CD4-positive, alpha-beta T cell (primary cell): ENCODE results near the gene ACADS. TPM values are rescaled to one million over a fixed set of nuclear protein-coding genes. Genes with fewer than 3 reads are reported as not detected.

Experiments used
- ATAC-seq: fragments of 200-7000 bp; cut with Tn5 transposase; one replicate; pipeline ENCODE4 v1.10.0; 2022; ENCODE audit warnings: mild to moderate bottlenecking; ENCODE audit not compliant: poor library complexity
- CTCF ChIA-PET: fragments of 350-600 bp; sonication (Branson Sonifier 250); formaldehyde crosslinking; loops from one replicate; lab custom pipeline; 2021; ENCODE audit warnings: antibody characterized with exemption, inconsistent platforms; lab: Charles Lee
- POLR2A ChIA-PET: fragments of 350-600 bp; sonication (Branson Sonifier 250); formaldehyde crosslinking; loops from one replicate; lab custom pipeline; 2021; ENCODE audit warnings: antibody characterized with exemption, inconsistent platforms; lab: Charles Lee
- DNase-seq, 14 experiments: peaks; one replicate each; pipeline ENCODE4 v3.0.0-alpha.2; 2013 to 2020; ENCODE audit warnings: mixed read lengths in 2 of 14
- H3K27ac ChIP-seq, 2 donors: one replicate each; pipeline versions ENCODE4 v1.5.1 to v1.7.0; 2013; ENCODE audit warnings: low read length in 2 of 2, low read depth in 1 of 2, mild to moderate bottlenecking in 1 of 2
- H3K27me3 ChIP-seq, 2 experiments: 1 replicate in 1 of 2; 2 replicates in 1 of 2; pipeline versions ENCODE4 v1.6.1 to v1.7.0; 2013; ENCODE audit warnings: low read length in 2 of 2, control low read depth in 1 of 2, mild to moderate bottlenecking in 1 of 2, moderate library complexity in 1 of 2; ENCODE audit not compliant: insufficient read depth in 2 of 2, control insufficient read depth in 1 of 2
- H3K36me3 ChIP-seq: one replicate; pipeline ENCODE4 v1.6.1; 2013; ENCODE audit warnings: low read length, control low read depth; ENCODE audit not compliant: insufficient read depth
- H3K4me1 ChIP-seq: one replicate; pipeline ENCODE4 v1.6.1; 2013; ENCODE audit warnings: low read length, control low read depth; ENCODE audit not compliant: insufficient read depth
- H3K4me3 ChIP-seq: one replicate; pipeline ENCODE4 v1.5.1; 2013; ENCODE audit warnings: mild to moderate bottlenecking, low read length, moderate library complexity
- H3K9me3 ChIP-seq, 2 experiments: 1 replicate in 1 of 2; 2 replicates in 1 of 2; pipeline versions ENCODE4 v1.6.1 to v1.7.0; 2013; ENCODE audit warnings: low read length in 2 of 2, mild to moderate bottlenecking in 2 of 2, control low read depth in 1 of 2, moderate library complexity in 1 of 2; ENCODE audit not compliant: control insufficient read depth in 1 of 2, insufficient read depth in 1 of 2
- H3K27ac Mint-ChIP-seq: one replicate; pipeline ENCODE4 v1.8.0; 2020; ENCODE audit warnings: mixed read lengths
- H3K27me3 Mint-ChIP-seq: one replicate; pipeline ENCODE4 v1.8.0; 2021; ENCODE audit warnings: mixed read lengths
- H3K36me3 Mint-ChIP-seq: one replicate; pipeline ENCODE4 v1.8.0; 2021; ENCODE audit warnings: low read depth, mixed read lengths
- H3K4me1 Mint-ChIP-seq: one replicate; pipeline ENCODE4 v1.8.0; 2021; ENCODE audit warnings: low read depth, mixed read lengths
- H3K4me3 Mint-ChIP-seq: one replicate; pipeline ENCODE4 v1.8.0; 2020; ENCODE audit warnings: mild to moderate bottlenecking, mixed read lengths
- H3K9me3 Mint-ChIP-seq: one replicate; pipeline ENCODE4 v1.8.0; 2020; ENCODE audit warnings: mixed read lengths
- intact Hi-C, 2 experiments: fragments of 100-400 bp; cut with DNase I in 1 of 2; cut with micrococcal nuclease in 1 of 2; formaldehyde crosslinking; loops; one replicate each; pipeline versions ENCODE4 v1.15.1 to v1.9.0; 2023 to 2025; cut with DNase I, micrococcal nuclease
- total RNA-seq, 174 experiments: library from RNA in 2 of 174; stranded (reverse) in 2 of 174; gene quantifications; one replicate each; pipeline ENCODE4 v1.2.3 and lab custom pipeline; 2021 to 2026
- TF ChIP-seq, protein P1 (sequence below): fragments of 200-600 bp; IDR thresholded peaks from one replicate; pipeline ENCODE4 v1.8.0; 2022; ENCODE audit warnings: antibody characterized with exemption, mild to moderate bottlenecking

The ACADS gene
- total RNA-seq, 2 experiments from 2014 or later, result 8.9 to 9.2 TPM

- peaks cover 62% of the 10 kb centered on the region for H3K4me1 Mint-ChIP-seq
- intact Hi-C loops, result no loop called here
- H3K36me3 Mint-ChIP-seq, result peaks cover 56% of the 10 kb centered on the region
Measured at GRCh38 chr12:120787889-120788288, 62.3 kb downstream of the ACADS start.

More at GRCh38 chr12:120787889-120788288, 62.3 kb downstream of the ACADS start:
- H3K4me3 Mint-ChIP-seq, result no peak overlapping the region
- TF ChIP-seq, protein P1, sequence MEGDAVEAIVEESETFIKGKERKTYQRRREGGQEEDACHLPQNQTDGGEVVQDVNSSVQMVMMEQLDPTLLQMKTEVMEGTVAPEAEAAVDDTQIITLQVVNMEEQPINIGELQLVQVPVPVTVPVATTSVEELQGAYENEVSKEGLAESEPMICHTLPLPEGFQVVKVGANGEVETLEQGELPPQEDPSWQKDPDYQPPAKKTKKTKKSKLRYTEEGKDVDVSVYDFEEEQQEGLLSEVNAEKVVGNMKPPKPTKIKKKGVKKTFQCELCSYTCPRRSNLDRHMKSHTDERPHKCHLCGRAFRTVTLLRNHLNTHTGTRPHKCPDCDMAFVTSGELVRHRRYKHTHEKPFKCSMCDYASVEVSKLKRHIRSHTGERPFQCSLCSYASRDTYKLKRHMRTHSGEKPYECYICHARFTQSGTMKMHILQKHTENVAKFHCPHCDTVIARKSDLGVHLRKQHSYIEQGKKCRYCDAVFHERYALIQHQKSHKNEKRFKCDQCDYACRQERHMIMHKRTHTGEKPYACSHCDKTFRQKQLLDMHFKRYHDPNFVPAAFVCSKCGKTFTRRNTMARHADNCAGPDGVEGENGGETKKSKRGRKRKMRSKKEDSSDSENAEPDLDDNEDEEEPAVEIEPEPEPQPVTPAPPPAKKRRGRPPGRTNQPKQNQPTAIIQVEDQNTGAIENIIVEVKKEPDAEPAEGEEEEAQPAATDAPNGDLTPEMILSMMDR, result no peak
- DNase-seq, result no peak
- ChIA-PET CTCF (no interaction called here), POLR2A (no interaction called here)
- H3K27ac Mint-ChIP-seq, result peak overlapping the region; percentile 28
- no peaks in the 10 kb centered on the region for H3K27me3 ChIP-seq
- no peak overlapping the region for H3K27ac ChIP-seq
- H3K9me3 ChIP-seq, result no peaks in the 10 kb centered on the region
- no peaks in the 10 kb centered on the region for H3K27me3 Mint-ChIP-seq
- H3K4me3 ChIP-seq, result no peak overlapping the region
- no peaks in the 10 kb centered on the region for H3K9me3 Mint-ChIP-seq
- H3K36me3 ChIP-seq, result peaks cover 9% of the 10 kb centered on the region
- no peak for ATAC-seq
- peaks cover 4% of the 10 kb centered on the region for H3K4me1 ChIP-seq

Other genes with a start within 250 kb of the ACADS start
- 10 to 100 TPM; 23.6 to 24.5 TPM for gene DYNLL1, start 229.7 kb upstream of the ACADS start, total RNA-seq
- gene COQ5, start 196.7 kb upstream of the ACADS start, total RNA-seq, result 1 to 10 TPM; 6.9 to 7.1 TPM
- 100 to 1,000 TPM; 441 to 446 TPM for gene RNF10, start 191.5 kb upstream of the ACADS start, total RNA-seq
- 10 to 100 TPM; 17.9 to 22.0 TPM for gene POP5, start 144.4 kb upstream of the ACADS start, total RNA-seq
- under 1 TPM in 1 of 2 experiments, not detected in 1; 0.11 TPM for gene CABP1, start 85.2 kb upstream of the ACADS start, total RNA-seq
- gene MLEC, start 38.7 kb upstream of the ACADS start, total RNA-seq, result 10 to 100 TPM; 20.7 to 22.1 TPM
- 10 to 100 TPM; 10.7 TPM for gene UNC119B, start 15.4 kb upstream of the ACADS start, total RNA-seq
- gene SPPL3, start 178.5 kb downstream of the ACADS start, total RNA-seq, result 10 to 100 TPM; 38.3 to 43.4 TPM